Ovary (tissue), 9 donors: ENCODE measurements around the gene RRP7A. TPM values are rescaled to one million over a fixed set of nuclear protein-coding genes. Genes with fewer than 3 reads are reported as not detected.

ENCODE experiments used
- DNase-seq, 5 donors: peaks; one replicate each; pipeline ENCODE4 v3.0.0-alpha.2; 2019 to 2020
- H3K27ac ChIP-seq, 2 donors: fragments of 200-600 bp; one replicate each; pipeline versions ENCODE4 v1.5.1 to v1.8.0; 2019 to 2022
- H3K27me3 ChIP-seq: fragments of 200-600 bp; one replicate; pipeline ENCODE4 v1.8.0; 2022
- H3K36me3 ChIP-seq: fragments of 200-600 bp; sonication (generic); one replicate; pipeline ENCODE4 v1.5.1; 2019
- H3K4me1 ChIP-seq: one replicate; pipeline ENCODE4 v1.8.1; 2013; ENCODE audit warnings: mild to moderate bottlenecking, moderate library complexity; ENCODE audit not compliant: insufficient read depth
- H3K4me3 ChIP-seq: fragments of 200-600 bp; sonication (generic); one replicate; pipeline ENCODE4 v1.5.1; 2017
- H3K9me3 ChIP-seq, 2 donors: fragments of 200-600 bp in 1 of 2; sonication (generic) in 1 of 2; one replicate each; pipeline versions ENCODE4 v1.5.1 to v1.8.1; 2013 to 2019; ENCODE audit warnings: mild to moderate bottlenecking in 1 of 2, moderate library complexity in 1 of 2
- CTCF ChIP-seq, 3 donors: fragments of 450-650 bp in 2 of 3; fragments of 200-600 bp in 1 of 3; IDR thresholded peaks; one replicate each; pipeline versions ENCODE4 v1.5.1 to v1.8.0; 2016 to 2022; ENCODE audit warnings: antibody characterized with exemption in 3 of 3, mild to moderate bottlenecking in 1 of 3
- EP300 ChIP-seq: sonication (generic); formaldehyde crosslinking; IDR thresholded peaks from one replicate; pipeline ENCODE4 v1.6.1; 2017; ENCODE audit warnings: antibody characterized with exemption
- POLR2A ChIP-seq: fragments of 450-650 bp; IDR thresholded peaks from one replicate; pipeline ENCODE4 v1.6.1; 2017; ENCODE audit warnings: antibody characterized with exemption, mild to moderate bottlenecking, moderate library complexity
- WGBS, 3 donors: extraction: QIAGEN DNeasy Blood & Tissue Kit in 1 of 3; methylation state at CpG; one replicate each; pipeline versions ENCODE4 v1.1.5 to v1.1.7; 2013 to 2017; 5-methylcytosine and 5-hydroxymethylcytosine counted together
- intact Hi-C, 4 donors: fragments of 100-400 bp; cut with DNase I; formaldehyde crosslinking; loops; one replicate each; pipeline versions ENCODE4 v1.11.0 to v1.15.1; 2022 to 2023
- polyA plus RNA-seq, 2 donors: library from polyadenylated mRNA; stranded (reverse); fragments of 200-250 nt in 1 of 2; fragments of 350-450 nt in 1 of 2; fragmentation: Illumina TruSeq in 1 of 2; extraction: RNeasy Lipid Tissue Mini Kit (QIAGEN cat#74804) in 1 of 2; gene quantifications; one replicate each; pipeline ENCODE4 v1.2.3, GENCODE V29; 2013 to 2014
- total RNA-seq, 7 donors: library from RNA; depleted of rRNA in 2 of 7; stranded (reverse); fragments of >200 nt in 2 of 7; fragmentation: NEBNext Ultra II Directional in 3 of 7; extraction: Animal tissue kit (Norgen Biotek cat#: 25700) in 3 of 7; gene quantifications; one replicate each; pipeline versions ENCODE4 v1.1.0 to v1.2.4, GENCODE V29; 2016 to 2023
- donor health status: DM: no; HTN: no; CAD: no; lungs with moderate emphysema.
- donor health status: DM: no; HTN: no; CAD: no.
- donor health status: Bipolar disorder and iron deficiency.
- donor health status: DM: yes; HTN: yes; CAD: no.
- donor health status: DM: no; HTN: no; CAD: no.
- donor health status: DM: yes; HTN: yes; CAD: no.

The RRP7A gene
- total and polyA plus RNA-seq, 9 donors: 9.3 to 43.9 (median 35.6) TPM

- H3K27me3 ChIP-seq: no peaks in the 10 kb centered on the region
- intact Hi-C loops: no loop called here
Observed at GRCh38 chr22:42475122-42475521, 44.5 kb downstream of the RRP7A start.

GRCh38 chr22:42473484-42474193 lies 46.0 kb downstream of the RRP7A start:
- H3K36me3 ChIP-seq: no peaks in the 10 kb centered on the region
- DNase-seq: no peak
- 74 to 75% (median 75%) methylated on average over 5 of the region's 5 CpGs for WGBS, 3 donors

More at GRCh38 chr22:42475122-42475521, 44.5 kb downstream of the RRP7A start:
- TF ChIP-seq EP300 (no peak), POLR2A (no peak), CTCF (IDR thresholded peaks at IDR 0.05) (no peak)
- Histone ChIP-seq H3K4me1 (no peaks in the 10 kb centered on the region), H3K4me3 (no peak overlapping the region), H3K36me3 (no peaks in the 10 kb centered on the region), H3K27ac (no peak overlapping the region), H3K9me3 (no peaks in the 10 kb centered on the region)
- no peak for DNase-seq
- WGBS, 3 donors: 89 to 94% (median 92%) methylated on average over 2 of the region's 2 CpGs

GRCh38 chr22:42472671-42473070 lies 46.9 kb downstream of the RRP7A start:
- H3K4me3 ChIP-seq: no peak overlapping the region
- WGBS, 3 donors: 84 to 91% (median 88%) methylated on average over 8 of the region's 8 CpGs
- TF ChIP-seq POLR2A (no peak), EP300 (no peak), CTCF (IDR thresholded peaks at IDR 0.05) (no peak)

More at GRCh38 chr22:42473484-42474193, 46.0 kb downstream of the RRP7A start:
- intact Hi-C loops: no loop called here
- Histone ChIP-seq H3K4me3 (no peak overlapping the region), H3K27me3 (no peaks in the 10 kb centered on the region), H3K4me1 (no peaks in the 10 kb centered on the region), H3K9me3 (no peaks in the 10 kb centered on the region), H3K27ac (no peak overlapping the region)
- TF ChIP-seq EP300 (no peak), CTCF (IDR thresholded peaks at IDR 0.05) (peak in 2 of 3 donors; percentile 28 to 34)

DNA sequence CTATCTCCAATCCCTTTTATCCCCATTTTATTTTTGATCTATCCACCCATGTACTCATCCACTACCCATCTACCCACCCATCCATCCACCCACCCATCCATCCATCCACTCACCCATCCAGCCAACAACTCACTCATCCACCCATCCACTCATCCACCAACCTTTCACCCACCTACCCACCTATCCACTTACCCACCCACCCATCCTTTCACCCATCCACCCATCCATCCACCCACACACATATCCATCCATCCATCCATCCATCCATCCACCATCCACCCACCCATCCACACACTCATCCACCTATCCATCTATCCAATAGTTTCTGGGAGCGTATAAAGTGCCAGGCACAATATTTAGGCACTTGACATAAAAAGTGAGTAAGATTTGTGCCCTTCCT lies 48.2 kb downstream of the RRP7A start:
- H3K36me3 ChIP-seq: no peaks in the 10 kb centered on the region
- no peaks in the 10 kb centered on the region for H3K9me3 ChIP-seq
- H3K4me1 ChIP-seq: no peaks in the 10 kb centered on the region
- WGBS, 3 donors: 83 to 95% (median 87%) methylated on average over 1 of the region's 1 CpG
- no peaks in the 10 kb centered on the region for H3K27me3 ChIP-seq
- no peak overlapping the region for H3K4me3 ChIP-seq
- TF ChIP-seq CTCF (IDR thresholded peaks at IDR 0.05): no peak
- TF ChIP-seq EP300: no peak
- TF ChIP-seq POLR2A: no peak
- intact Hi-C loops: no loop called here
- no peak for DNase-seq
- H3K27ac ChIP-seq: no peak overlapping the region

More at GRCh38 chr22:42472671-42473070, 46.9 kb downstream of the RRP7A start:
- Histone ChIP-seq H3K9me3 (no peaks in the 10 kb centered on the region), H3K4me1 (no peaks in the 10 kb centered on the region), H3K27me3 (no peaks in the 10 kb centered on the region), H3K27ac (no peak overlapping the region), H3K36me3 (no peaks in the 10 kb centered on the region)
- intact Hi-C loops: no loop called here
- no peak for DNase-seq
